ENCODE data around the gene SCG3. TPM values are rescaled to one million over a fixed set of nuclear protein-coding genes. Genes with fewer than 3 reads are reported as not detected.

SCG3 gene
- total and polyA plus RNA-seq, 2 of the 13 experiments (the other 11 are each of a cell fraction or from before 2014, with no cell fraction given), result not detected

GRCh38 chr15:51755790-51756189, 74.5 kb downstream of the SCG3 start (continued):
- TF ChIP-seq ZNF407 (CRISPR knock-in tag; IDR thresholded peaks at IDR 0.05; ENCODE audit: not compliant biosample characterization) (no peak), ZNF501 (CRISPR knock-in tag; IDR thresholded peaks at IDR 0.05) (no peak), SMYD3 (CRISPR knock-in tag; IDR thresholded peaks at IDR 0.05) (no peak), RBM22 (optimal IDR thresholded peaks at IDR 0.05; ENCODE audit: low read length) (no peak), ETV5 (CRISPR knock-in tag; IDR thresholded peaks at IDR 0.05; ENCODE audit: borderline replicate concordance) (no peak), ZBTB8A (CRISPR knock-in tag; IDR thresholded peaks at IDR 0.05; ENCODE audit: borderline replicate concordance, low read depth) (no peak), MYNN (CRISPR knock-in tag; IDR thresholded peaks at IDR 0.05; ENCODE audit: low read depth) (no peak), ZBTB34 (CRISPR knock-in tag; IDR thresholded peaks at IDR 0.05) (no peak)
